ENCODE data around the gene TRIM31.
"Not testable (repeated sequence)": the region's sequence is repeated elsewhere in the genome, so short reads cannot be mapped to it uniquely, and the experiment has no call there.

Gene TRIM31

DNA sequence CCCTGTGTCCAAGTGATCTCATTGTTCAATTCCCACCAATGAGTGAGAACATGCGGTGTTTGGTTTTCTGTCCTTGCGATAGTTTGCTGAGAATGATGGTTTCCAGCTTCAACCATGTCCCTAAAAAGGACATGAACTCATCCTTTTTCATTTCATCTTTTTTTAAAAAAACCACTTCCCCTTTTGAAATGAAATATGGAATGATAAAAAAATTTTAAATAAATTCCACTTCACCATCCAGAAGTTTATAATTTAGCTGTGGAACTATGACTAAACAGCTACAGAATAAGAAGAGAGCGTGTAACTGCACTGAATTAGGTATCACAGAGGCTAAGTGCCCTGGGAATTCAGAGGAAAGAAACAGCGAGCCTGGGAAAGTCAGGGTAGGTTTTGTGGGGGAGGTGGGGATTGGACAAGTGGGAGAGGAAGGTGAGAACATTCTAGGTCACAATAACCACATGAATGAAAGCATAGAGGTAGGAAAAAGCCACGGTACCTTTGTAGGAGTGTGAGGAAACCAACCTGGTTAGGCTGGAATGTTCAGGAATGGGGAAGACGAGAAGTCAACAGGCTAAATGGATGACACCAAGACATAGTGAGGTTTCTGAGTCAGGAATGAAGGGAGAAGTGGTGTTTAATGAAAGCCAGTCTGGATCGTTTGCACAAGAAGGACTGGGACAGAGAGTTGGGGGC is 37.1 kb upstream of the TRIM31 start:
- no peak for DNase-seq (ENCODE audit: low read depth)

DNA sequence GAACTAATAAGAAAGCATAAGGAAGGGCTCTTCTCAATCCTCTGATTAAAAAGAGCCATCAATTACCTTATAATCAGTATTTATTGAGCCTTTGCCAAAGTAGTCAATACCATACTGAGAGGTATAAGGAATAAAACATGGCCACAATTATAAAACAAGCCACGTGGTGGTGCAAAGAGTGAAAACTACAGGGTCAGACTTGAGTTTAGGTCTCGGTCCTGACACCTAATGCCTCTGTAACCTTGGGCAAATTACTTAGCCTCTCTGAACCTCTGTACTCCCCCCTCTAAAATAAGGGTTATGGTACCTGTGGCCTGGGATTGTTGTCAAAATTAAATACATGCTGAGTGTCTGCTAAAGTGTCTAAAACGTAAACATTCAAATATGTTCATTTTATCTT is 36.3 kb upstream of the TRIM31 start:
- no peak for DNase-seq (ENCODE audit: low read depth)

DNA sequence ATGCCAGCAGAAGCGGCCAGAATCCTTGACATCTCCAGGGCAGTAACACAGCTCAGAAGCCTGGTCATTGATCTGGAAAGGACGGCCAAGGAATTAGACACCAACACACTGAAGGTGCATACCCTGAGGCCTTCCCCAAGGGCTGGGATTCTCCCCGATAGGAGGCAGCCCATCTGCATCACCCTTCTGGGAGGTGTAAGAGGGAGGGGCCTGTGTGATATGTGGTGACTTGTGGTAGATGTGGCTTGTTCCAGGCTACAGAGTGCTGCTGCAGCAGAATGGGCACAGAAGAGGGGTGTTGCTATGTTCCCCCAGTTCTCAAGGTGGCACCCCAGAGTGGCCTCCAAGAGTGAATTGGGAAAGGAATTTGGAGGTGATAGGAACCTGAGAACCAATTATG is 34.2 kb upstream of the TRIM31 start:
- DNase-seq (ENCODE audit: low read depth): no peak

DNA sequence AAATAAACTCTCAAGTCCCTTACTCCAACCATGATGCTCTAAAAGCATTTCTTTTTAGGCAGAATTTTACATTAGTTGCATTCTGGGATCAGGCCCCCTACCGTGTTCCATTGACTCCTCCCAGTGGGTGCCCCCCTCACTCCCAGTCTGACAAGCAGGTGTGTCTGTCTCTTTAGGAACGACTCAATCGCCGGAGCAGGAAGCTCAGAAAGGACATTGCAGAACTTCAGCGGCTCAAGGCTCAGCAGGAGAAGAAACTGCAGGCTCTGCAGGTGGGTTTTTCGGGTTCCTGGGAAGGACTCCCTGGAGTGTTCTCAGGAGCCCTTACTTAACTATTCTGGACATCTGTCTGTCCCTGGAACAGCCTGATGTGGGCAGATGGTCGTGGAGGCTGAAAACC is 32.9 kb upstream of the TRIM31 start:
- DNase-seq (ENCODE audit: low read depth): no peak

DNA sequence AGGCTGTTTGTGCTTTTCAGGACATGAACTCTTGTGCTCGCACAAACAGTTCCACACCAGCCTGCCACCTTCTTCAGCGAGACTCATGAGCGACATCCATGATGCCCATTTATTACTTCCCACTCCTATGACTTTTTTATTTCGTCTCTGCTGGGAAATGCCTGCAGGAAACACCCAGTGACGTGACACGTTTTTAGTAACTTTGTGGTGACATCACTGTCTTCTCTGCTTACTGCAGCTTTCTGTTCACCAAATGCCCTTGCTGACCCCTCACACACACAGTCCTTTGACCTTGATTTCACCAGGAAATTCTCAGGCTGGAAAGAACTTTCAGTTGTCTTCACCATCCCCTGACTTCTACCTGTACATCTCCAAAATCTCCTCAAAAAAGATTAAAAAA is 31.9 kb upstream of the TRIM31 start:
- no peak for DNase-seq (ENCODE audit: low read depth)

DNA sequence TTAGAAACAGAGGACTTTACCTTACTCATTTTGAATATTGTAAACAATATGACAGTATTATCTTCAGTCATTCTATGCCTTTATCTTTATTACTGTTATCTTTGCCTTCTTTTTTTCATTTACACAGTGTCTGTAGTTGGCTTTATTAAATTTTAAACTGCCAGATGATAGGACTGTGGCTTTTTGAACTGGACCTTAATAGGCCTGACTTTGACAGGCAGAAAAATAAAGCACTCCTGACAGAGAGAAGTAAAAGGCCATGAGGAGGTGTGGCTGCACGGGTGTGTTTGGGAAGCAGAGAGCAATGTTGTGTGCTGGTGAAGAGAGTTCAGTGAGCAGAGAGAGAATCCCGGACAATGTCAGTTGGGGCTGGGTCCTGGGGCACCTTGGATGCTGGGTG is 30.9 kb upstream of the TRIM31 start:
- no peak for DNase-seq (ENCODE audit: low read depth)

DNA sequence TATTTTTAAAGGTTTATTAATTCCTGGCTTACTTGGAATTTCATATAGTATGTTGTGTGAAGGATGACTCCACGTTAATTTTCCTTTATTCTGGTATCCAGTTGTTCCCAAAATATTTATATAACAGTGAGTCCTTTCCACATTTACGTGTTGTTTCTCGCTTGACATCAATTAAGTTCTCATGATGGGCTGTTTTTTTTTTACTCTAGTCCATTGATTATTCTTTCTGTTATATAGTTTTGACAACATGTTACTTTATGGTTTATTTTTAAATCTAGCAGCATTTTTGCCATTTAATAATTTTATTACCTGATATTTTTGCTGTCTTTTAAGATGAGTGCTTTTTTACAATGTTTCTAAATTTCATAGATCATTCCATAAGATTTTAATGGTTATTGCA is 29.8 kb upstream of the TRIM31 start:
- DNase-seq (ENCODE audit: low read depth): no peak

DNA sequence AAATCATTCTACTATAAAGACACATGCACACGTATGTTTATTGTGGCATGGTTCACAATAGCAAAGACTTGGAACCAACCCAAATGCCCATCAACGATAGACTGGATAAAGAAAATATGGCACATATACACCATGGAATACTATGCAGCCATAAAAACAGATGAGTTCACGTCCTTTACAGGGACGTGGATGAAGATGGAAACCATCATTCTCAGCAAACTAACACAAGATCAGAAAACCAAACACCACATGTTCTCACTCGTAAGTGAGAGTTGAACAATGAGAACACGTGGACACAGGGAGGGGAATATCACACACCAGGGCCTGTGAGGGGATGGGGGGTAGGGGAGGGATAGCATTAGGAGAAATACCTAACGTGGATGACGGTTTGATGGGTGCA is 27.4 kb upstream of the TRIM31 start:
- DNase-seq (ENCODE audit: low read depth): not testable (repeated sequence)

DNA sequence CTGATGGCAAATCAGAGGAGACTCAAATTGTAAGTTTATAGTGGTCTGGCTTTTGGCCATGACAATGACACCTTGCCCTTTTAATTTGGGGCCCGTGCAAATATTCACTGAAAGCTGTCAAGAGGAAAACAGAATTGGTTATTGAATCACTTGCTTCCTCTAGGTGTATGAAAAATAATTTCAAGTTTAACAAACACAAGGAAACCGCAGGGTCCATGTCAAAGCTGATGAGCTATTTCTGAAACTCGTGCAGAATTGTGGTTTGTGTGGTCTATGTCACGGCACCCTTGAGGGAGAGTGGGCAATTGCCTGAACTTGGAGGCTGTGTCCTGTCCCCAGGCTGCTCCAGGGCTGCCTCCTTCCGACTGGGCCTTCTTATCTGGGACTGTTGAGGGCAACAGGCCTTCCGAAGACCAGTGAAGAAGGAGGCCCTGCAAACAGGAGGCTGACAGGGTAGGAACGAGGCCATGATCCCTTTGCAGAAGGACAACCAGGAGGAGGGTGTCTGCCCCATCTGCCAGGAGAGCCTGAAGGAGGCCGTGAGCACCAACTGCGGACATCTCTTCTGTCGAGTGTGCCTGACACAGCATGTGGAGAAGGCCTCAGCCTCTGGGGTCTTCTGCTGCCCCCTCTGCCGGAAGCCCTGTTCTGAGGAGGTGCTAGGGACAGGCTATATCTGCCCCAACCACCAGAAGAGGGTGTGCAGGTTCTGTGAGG is 23.8 kb upstream of the TRIM31 start:
- no peak for DNase-seq (ENCODE audit: low read depth)

DNA sequence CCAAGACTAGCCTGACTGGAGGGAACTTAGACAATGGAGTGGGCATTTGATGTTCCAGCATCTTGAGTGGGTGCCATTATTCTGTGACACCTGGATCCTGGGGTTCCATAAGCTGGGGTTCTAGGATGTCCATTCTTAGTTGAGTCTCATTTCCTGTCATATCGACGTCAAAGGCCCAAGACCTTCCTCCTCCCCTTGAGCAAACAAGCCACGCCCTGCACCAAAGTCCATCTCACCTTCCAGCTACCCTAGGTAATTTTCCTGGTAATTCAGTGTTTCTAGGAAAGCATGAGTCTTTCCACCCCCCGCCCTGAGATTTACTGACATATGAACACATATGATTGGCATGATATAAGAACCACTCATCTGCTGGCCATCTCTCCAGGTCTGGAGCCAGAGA is 22.9 kb upstream of the TRIM31 start, which contains the start of gene TRIM40:
TSS of gene TRIM40 (plus strand) at position 384 of the 400 bp plus-strand sequence. CDS start 897 bp downstream, outside the sequence.
- no peak for DNase-seq (ENCODE audit: low read depth)

DNA sequence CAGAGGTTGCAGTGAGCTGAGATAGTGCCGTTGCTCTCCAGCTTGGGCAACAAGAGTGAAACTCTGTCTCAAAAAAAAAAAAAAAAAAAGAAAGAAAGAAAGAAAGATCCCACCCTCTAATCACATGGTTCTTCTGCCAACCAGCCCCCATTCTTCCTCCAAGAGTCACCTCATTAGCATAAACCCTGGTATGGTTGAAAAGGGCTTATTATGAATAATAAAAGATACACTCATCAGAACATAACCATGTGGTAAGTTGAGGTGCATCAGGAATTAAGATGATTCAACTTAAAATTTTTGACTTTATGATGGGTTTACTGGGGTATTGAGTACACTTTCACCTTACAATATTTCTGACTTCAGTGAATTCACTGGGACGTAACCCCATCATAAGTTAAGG is 22.3 kb upstream of the TRIM31 start:
- no peak for DNase-seq (ENCODE audit: low read depth)

DNA sequence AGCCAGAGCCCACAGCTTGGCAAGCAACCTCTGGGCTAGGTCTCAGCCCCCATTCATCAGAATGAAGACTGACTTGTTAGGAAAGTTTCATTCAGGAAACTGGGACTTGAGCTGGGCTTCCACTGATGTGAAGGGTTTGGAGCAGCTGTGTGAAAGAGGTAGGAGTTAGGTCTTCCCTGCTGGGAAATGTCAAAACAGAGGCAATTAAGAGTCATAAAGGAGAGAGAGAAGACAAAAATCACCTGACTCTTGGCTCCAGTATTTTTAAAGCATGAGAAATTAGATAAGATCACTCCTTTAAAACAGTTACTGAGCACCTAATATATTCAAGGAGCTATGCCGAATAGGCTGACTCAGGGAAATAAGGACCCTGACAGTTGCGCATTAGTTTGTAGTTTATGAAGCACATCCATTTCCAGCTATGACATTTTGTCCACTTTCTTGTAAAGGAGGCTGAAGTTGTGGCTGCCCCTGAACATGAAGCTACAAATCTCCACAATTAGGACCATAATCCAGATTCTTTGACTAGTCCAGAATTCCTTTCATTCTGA is 19.1 kb upstream of the TRIM31 start:
- DNase-seq (ENCODE audit: low read depth): no peak

DNA sequence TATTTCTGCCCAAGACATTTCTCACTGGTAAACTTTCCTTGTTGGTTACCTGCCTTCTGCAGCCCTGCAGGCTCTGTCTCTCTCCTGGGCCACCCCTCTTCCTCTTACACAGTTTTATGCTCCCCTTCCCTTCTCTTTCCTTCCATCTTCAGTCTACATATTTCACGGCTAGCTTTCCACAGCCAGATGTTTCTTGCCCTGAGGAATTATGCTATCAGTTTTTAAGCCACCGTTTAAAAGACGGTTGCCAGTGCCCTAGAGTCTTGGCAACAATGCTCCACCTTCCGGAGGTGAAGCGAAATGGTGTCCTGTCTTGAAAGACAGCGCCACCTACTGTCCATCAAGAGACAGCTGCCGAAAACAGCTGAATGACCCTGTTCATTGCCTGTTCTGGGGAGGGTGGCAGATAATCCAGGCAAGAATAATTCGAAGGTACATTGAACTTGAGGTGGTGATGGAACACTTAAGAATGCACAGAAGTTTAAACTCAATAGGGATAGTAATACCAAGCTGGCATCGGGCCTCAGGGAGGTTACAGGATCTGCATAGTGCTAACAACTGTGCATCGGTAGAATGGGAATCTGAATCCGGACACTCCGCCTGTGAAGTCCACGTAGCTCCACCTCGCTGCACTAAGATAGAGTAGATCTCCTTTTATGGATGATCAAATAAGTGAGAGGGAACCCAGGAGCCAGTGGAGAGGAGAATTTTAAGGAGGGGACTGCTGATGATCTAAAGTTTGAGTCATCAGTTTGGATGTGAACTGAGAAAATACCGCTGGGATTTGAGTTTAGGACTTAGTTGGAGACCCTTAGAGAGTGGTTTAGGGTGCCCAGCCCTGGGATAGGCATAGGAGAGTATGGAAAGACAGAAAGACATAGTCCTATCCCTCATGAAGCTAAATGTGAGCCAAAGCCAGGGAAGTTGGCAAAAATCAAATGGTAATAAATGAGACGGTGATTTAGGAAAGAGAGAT is 18.3 kb upstream of the TRIM31 start:
- peak; percentile 72 for DNase-seq (ENCODE audit: low read depth)

DNA sequence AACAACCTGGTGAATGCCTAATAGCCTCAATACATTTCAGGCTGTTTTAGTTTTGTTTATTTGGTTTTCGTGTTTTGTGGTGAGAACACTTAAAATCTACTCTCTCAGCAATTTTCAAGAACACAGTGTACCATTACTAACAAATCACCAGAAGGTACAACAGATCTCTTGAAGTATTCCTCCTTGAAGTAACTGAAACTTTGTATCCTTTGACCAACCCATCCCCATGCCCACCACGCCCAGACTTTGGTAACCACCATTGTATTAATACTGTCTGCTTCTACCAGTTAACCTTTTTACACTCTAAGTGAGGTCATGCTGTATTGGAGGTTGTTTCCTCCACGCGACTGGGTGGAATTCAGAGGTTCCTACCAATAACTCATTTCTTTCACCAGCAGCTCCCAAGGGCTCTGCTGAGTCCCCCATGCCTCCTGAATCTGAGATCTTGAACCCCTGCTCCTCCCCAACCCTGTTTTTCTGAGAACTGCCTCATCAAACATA is 17.3 kb upstream of the TRIM31 start:
- no peak for DNase-seq (ENCODE audit: low read depth)

DNA sequence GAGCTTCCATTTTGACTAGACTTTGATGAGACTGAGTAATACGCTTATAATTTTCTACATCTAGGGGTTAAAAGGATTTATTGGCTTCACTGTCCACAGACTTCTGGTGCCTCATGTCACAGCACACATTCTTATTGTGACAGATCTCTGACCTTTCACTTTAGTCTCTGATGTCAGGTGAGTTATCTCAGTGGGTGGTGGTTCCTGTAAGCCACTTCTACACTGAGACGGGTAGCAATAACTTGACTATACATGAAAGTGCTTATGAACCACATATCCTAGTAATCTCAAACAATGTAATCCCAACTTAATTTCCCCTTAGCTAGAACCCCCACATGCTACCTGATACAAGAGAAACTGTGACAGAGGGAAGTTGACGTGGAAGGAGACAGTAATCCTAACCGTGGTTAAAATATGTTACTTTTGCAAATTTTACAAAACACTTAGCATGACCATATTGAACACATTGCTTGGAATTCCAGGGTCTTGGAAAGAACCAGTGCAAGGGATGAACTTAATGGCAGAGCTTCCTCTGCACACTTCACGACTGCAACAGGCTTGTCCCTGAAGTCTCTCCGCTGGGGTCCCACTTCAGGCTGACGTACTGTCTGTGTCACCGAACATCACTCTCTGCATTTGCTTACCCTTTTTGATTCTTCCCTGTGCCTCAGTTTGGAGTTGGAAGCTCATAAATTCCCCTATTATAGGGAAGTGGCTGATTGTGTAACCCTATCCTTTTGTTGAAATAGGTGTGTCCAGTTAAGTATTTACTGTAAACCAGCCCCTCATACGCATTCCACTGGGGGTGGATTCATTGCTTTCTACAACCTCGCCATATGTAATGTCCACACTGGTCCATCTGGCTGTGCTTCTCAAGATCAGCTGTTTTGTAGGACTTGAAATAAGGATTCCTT is 16.6 kb upstream of the TRIM31 start:
- no peak for DNase-seq (ENCODE audit: low read depth)

DNA sequence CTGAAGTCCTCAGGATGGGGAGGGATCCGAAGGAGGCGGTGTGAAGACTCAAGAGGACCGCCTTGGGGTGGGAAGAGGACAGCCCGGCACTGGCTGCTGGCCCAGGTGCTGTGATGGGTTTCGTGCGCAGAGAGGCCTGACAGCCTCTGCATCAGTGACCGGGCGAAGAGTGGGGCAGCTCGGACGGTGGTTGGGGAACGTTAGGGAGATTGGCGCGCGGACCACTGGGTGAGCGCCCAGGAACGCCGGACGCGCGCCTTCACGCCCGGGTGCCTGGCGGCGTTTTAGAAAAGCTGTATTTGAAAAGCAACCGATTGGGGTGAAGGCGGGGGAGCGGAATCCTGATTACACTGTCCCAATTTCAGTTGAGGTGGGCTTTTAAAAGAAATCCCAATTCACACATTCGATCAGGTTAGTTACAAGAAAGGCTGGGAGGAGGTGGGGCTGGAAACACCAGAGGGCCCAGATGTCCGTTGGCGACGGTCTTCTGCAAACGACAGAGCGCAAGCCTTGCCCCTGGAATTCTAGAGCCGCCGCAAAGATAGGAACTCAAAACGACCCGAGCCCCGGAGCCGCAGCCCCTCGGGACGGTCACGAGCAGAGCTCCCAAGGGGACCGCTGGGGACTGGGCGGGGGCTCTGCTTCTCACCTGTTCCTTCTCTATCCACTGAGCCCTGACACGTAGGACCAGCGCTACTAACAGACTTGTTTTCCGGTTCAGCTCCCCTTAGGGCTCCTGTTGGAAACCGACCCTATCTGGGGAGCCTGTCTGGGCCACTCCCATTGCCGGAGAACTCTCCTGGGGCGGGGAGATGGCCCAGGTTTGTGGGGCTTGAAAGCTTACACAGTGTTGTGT is 14.6 kb upstream of the TRIM31 start:
- DNase-seq (ENCODE audit: low read depth): no peak

DNA sequence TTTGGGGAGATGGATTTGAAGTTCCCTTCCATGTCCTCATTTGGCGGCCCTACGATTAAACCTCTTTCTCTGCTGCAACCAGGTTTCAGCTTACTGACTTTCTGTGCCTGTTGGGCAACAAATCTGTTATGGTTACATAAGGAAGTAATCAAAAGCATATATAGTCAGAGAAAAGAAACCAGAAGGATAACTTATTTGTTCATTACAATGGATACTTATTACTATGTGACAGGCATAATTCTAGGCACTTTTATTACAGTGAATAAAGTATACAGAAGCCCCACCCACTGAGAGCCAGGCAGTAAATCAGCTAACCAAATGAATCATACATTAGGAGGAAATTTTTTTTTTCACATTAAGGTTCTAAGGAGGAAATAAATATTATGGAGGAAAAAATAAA is 9.6 kb upstream of the TRIM31 start:
- DNase-seq (ENCODE audit: low read depth): no peak

DNA sequence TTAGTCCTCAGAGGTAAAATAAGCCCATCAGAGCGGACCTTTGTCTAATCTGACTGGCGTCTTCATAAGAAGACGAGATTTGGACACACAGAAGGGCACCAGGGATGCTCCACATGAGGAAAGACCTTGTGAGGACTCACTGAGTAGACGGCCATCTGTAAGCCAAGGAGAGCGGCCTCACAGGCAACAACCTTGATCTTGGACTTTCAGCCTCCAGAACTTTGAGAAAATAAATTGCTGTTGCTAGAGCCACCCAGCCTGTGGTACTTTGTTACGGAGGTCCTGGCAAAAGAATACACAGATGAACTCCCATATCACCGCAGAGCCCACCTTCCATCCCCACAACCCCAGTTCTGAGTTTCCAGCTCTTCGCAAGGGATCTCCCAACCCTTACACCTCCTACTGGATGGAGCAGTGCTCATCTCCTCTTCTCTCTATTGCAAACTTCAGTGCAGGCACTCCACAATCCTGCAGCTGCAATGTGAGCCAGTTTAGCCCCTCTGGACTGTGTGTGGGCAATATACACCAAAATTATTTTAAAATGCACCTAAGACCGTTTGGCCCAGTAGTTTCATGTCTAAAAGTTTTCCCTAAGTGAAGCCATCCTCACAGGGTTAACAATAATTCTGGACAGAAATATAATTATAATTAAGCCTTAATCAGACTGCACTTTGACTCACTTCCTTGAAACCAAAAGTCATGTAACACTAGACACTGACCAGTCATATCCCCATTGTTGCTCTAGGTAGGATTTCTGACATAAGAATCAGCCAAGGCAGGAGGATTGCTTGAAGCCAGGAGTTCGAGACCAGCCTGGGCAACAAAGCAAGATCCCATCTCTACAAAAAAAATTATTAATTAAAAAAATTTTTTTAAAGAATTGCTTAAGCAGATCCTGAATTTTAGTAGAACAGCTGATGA is 8.8 kb upstream of the TRIM31 start:
- no peak for DNase-seq (ENCODE audit: low read depth)

DNA sequence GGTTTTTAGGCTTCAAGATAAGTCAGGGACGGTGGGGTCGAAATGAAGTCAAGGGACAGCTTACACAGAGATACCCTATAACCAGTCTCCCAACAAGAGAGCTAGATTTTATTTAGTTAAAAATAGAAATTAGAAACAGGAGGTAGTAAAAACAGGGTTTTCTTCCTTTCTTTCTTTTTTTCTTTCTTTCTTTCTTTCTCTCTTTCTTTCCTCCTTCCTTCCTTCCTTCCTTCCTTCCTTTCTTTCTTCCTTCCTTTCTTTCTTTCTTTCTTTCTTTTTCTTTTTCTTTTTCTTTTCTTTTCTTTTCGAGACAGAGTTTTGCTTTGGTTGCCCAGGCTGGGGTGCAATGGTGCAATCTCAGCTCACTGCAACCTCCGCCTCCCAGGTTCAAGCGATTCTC is 5.8 kb upstream of the TRIM31 start:
- not testable (repeated sequence) for DNase-seq (ENCODE audit: low read depth)
